ENCODE results near the gene BGN.

The BGN gene

GRCh38 chrX:153493085-153493484, 1.7 kb upstream of the BGN start:
- H3K27ac ChIP-seq, result no peak overlapping the region
- TF ChIP-seq ZFX (IDR thresholded peaks at IDR 0.05), result no peak

GRCh38 chrX:153494061-153494460, 719 bp upstream of the BGN start:
- H3K27ac ChIP-seq, result no peak overlapping the region
- no peak for TF ChIP-seq CTCF (conservative IDR thresholded peaks at IDR 0.05)
- TF ChIP-seq ZFX (IDR thresholded peaks at IDR 0.05), result no peak

GRCh38 chrX:153495362-153495751, 577 bp downstream of the BGN start:
- TF ChIP-seq CTCF (conservative IDR thresholded peaks at IDR 0.05), result no peak
- no peak for TF ChIP-seq ZFX (IDR thresholded peaks at IDR 0.05)
- H3K27ac ChIP-seq, result no peak overlapping the region

- H3K27ac ChIP-seq, result no peak overlapping the region
- TF ChIP-seq CTCF (conservative IDR thresholded peaks at IDR 0.05), result no peak
Measured at GRCh38 chrX:153495903-153496589, 1.3 kb downstream of the BGN start.

- TF ChIP-seq ZFX (IDR thresholded peaks at IDR 0.05), result no peak
- no peak for TF ChIP-seq CTCF (conservative IDR thresholded peaks at IDR 0.05)
- H3K27ac ChIP-seq, result no peak overlapping the region
Measured at GRCh38 chrX:153496590-153496959, 1.8 kb downstream of the BGN start.

DNA sequence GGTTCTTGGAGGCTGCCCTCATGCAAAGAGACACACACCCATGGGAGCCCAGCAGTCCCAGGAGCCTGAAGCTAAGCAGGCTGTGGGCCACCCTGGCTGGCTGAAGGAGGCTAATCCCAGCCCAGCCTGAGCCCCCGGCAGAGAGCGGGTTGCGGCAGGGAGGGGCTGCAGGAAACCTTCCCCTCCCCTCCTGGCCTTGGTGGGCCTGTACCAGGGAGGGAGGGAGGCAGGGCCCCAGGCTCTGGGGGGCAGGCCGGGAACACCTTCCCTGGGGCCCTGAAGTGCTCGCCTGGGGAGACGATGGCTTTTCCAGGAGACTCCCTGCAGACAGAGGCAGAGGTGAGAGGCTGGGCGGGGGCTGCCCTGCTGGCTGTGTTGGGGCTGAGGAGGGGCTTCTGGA, 3.7 kb downstream of the BGN start:
- H3K27ac ChIP-seq, result no peak overlapping the region
- no peak for TF ChIP-seq CTCF (conservative IDR thresholded peaks at IDR 0.05)
- TF ChIP-seq ZFX (IDR thresholded peaks at IDR 0.05), result no peak

DNA sequence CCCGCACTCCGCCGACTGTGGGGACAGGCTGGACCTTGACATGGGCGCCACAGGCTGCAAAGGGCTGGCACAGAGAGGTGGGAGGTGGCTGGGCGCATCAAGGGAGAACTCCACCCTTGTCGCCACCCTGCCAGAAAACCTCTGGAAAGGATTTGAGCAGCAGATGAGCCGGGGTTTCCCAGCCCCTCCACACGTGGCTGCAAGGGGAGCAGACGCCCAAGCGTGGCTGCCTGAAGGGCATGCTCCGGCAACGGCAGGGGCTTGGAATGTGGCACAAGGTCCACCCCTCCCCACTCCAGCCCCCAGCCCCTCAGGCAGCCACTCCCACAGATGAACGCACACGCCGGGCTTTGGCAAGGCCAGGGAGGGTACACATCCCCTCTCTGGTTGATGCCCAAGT, 4.6 kb downstream of the BGN start:
- no peak for TF ChIP-seq ZFX (IDR thresholded peaks at IDR 0.05)
- TF ChIP-seq CTCF (conservative IDR thresholded peaks at IDR 0.05), result no peak
- no peak overlapping the region for H3K27ac ChIP-seq

DNA sequence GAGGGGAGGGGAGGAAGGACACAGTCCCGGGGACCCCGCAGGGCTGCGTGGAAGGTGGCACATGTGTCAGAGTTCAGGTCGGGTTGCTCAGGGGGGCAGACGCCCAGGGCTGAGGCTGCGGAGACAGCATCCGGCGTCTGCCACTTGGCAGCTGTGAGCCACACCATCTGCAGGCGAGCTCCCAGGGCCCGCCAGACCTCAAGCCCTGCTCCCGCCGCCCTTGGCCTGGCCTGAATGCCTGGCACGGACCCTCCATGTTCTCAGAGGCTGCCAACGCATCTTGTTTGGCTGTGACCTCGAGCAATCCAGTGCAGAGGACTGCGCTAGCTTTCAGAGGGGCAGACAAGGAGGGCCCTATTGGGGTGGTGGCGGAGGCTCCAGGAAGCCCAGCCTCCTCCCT, 5.1 kb downstream of the BGN start:
- TF ChIP-seq ZFX (IDR thresholded peaks at IDR 0.05) (no peak), CTCF (conservative IDR thresholded peaks at IDR 0.05) (no peak)
- H3K27ac ChIP-seq, result no peak overlapping the region
